ENCODE measurements around the gene HIVEP2. TPM values are rescaled to one million over a fixed set of nuclear protein-coding genes. Genes with fewer than 3 reads are reported as not detected.

Gene HIVEP2
- total RNA-seq, 4 donors from 2014 or later = 8.6 to 19.3 (median 12.7) TPM

DNA sequence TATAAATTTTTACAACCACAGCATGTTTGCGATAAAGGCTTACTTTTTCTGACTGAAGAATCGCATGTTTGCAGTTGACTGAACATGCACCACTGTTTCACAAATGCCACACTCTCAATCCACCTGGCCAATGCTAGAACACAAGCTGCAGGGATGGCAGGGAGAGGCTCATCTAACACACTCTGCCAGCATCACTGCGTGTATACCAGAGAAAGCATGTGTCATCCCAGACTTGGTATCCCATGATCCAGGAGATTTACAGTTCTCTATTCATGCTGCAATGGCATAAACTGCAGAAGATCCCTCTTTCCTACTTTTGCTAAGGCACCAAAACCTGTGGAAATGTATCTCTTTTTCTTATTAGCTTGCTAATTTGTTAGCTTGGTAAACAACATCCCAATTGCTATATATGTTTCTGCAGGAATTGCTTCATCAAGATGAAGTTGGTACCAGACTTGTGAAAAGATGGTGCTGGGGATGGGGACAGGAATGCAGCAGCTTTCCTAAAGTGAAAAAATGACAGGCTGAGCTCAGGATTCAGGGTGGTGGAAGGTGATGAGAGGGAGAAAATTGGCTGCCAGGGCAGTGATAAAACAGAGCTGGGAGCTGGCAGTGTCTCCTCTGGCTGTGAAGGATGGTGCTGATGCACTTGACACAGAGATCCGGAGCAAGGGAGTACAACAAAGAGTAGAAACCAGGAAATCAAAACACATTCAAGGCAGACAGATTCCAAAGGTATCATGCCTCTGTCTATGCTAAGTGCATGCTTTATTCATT lies 186.9 kb downstream of the HIVEP2 start:
- intact Hi-C loops (cut with DNase I) = no loop called here
- H3K9me3 ChIP-seq = no peaks in the 10 kb centered on the region
- no peak for DNase-seq
- H3K36me3 ChIP-seq = peaks cover 0 to 75% (median 13%) of the 10 kb centered on the region in 3 donors
- no peak overlapping the region for H3K27ac ChIP-seq
- TF ChIP-seq, protein P1, sequence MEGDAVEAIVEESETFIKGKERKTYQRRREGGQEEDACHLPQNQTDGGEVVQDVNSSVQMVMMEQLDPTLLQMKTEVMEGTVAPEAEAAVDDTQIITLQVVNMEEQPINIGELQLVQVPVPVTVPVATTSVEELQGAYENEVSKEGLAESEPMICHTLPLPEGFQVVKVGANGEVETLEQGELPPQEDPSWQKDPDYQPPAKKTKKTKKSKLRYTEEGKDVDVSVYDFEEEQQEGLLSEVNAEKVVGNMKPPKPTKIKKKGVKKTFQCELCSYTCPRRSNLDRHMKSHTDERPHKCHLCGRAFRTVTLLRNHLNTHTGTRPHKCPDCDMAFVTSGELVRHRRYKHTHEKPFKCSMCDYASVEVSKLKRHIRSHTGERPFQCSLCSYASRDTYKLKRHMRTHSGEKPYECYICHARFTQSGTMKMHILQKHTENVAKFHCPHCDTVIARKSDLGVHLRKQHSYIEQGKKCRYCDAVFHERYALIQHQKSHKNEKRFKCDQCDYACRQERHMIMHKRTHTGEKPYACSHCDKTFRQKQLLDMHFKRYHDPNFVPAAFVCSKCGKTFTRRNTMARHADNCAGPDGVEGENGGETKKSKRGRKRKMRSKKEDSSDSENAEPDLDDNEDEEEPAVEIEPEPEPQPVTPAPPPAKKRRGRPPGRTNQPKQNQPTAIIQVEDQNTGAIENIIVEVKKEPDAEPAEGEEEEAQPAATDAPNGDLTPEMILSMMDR (IDR thresholded peaks at IDR 0.05) = no peak
- no peak for TF ChIP-seq POLR2A (IDR thresholded peaks at IDR 0.05)
- 92 to 94% methylated on average over 4 of the region's 4 CpGs for WGBS, 2 donors
- no peaks in the 10 kb centered on the region for H3K4me1 ChIP-seq
- H3K27me3 ChIP-seq = no peaks in the 10 kb centered on the region
- H3K4me3 ChIP-seq = no peak overlapping the region

DNA sequence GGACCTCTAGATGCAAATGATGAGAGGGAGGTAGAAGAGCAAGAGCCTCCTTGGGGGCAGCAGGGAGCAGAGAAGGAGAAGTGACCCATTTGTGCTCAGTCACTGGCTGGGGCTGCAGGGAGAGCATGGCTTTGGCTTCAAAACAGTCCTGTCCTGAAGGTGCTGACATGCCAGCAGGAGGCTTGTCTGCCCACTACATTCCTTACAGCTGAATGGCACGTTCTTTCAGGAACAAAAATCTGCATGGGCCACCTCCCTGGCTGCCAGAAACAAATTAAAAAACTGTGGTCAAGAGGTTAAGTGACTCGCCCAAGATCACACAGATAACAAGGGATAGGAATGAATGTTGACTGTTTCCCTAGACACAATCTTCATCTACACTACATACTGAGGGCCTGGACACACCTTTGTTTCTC lies 188.8 kb downstream of the HIVEP2 start:
- TF ChIP-seq, protein P1 (IDR thresholded peaks at IDR 0.05) = no peak
- no peak for TF ChIP-seq POLR2A (IDR thresholded peaks at IDR 0.05)
- intact Hi-C loops (cut with DNase I) = no loop called here
- H3K27ac ChIP-seq = no peak overlapping the region
- no peaks in the 10 kb centered on the region for H3K9me3 ChIP-seq
- no peak overlapping the region for H3K4me3 ChIP-seq
- H3K4me1 ChIP-seq = no peaks in the 10 kb centered on the region
- no peak for DNase-seq
- no peaks in the 10 kb centered on the region for H3K27me3 ChIP-seq
- 64 to 69% methylated on average over 2 of the region's 2 CpGs for WGBS, 2 donors
- H3K36me3 ChIP-seq = peaks cover 0 to 79% (median 14%) of the 10 kb centered on the region in 3 donors

GRCh38 chr6:142753196-142753595 lies 191.8 kb downstream of the HIVEP2 start:
- Histone ChIP-seq H3K36me3 (peaks cover 0 to 48% (median 7%) of the 10 kb centered on the region in 3 donors), H3K4me3 (no peak overlapping the region), H3K9me3 (no peaks in the 10 kb centered on the region), H3K27me3 (no peaks in the 10 kb centered on the region), H3K4me1 (no peaks in the 10 kb centered on the region), H3K27ac (no peak overlapping the region)
- 89 to 93% methylated on average over 7 to 10 of the region's 12 CpGs for WGBS, 2 donors
- TF ChIP-seq, protein P1 (IDR thresholded peaks at IDR 0.05) = no peak
- no peak for TF ChIP-seq POLR2A (IDR thresholded peaks at IDR 0.05)
- no peak for DNase-seq
- intact Hi-C loops (cut with DNase I) = no loop called here

DNA sequence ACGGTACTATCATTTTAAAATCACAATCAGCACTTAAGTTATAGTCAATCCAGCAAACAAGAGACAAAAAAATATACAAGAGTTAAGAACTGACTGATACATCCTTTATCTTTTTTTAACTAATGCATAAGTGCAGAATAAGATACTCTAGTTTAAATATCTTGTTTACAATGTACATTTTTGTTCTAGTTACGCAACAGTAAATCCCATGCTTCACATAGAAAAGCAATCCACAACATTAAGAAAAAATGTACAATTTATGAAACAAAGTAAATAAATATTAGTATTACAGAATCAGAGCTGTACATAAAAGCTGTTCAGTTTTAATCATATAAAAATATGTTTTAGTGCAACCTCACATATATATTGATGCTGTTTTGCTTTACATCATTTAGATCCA lies 192.6 kb downstream of the HIVEP2 start:
- H3K27ac ChIP-seq = no peak overlapping the region
- no peak for DNase-seq
- no peaks in the 10 kb centered on the region for H3K4me1 ChIP-seq
- TF ChIP-seq, protein P1 (IDR thresholded peaks at IDR 0.05) = no peak
- TF ChIP-seq POLR2A (IDR thresholded peaks at IDR 0.05) = no peak
- no peaks in the 10 kb centered on the region for H3K27me3 ChIP-seq
- H3K9me3 ChIP-seq = no peaks in the 10 kb centered on the region
- WGBS, 2 donors = 95 to 96% methylated on average over 2 of the region's 2 CpGs
- H3K36me3 ChIP-seq = peaks cover 0 to 42% (median 7%) of the 10 kb centered on the region in 3 donors
- intact Hi-C loops (cut with DNase I) = no loop called here
- no peak overlapping the region for H3K4me3 ChIP-seq

- WGBS, 2 donors = 92 to 96% methylated on average over 3 of the region's 3 CpGs
- intact Hi-C loops (cut with DNase I) = no loop called here
- no peak for TF ChIP-seq POLR2A (IDR thresholded peaks at IDR 0.05)
- TF ChIP-seq, protein P1 (IDR thresholded peaks at IDR 0.05) = no peak
- Histone ChIP-seq H3K9me3 (no peaks in the 10 kb centered on the region), H3K4me1 (no peaks in the 10 kb centered on the region), H3K27me3 (no peaks in the 10 kb centered on the region), H3K4me3 (no peak overlapping the region), H3K36me3 (peaks cover 0 to 36% (median 7%) of the 10 kb centered on the region in 3 donors), H3K27ac (no peak overlapping the region)
- no peak for DNase-seq
Measured at GRCh38 chr6:142751452-142751851, 193.5 kb downstream of the HIVEP2 start.

All from esophagus squamous epithelium (tissue), 5 donors.